IMR-90 (cell line): ENCODE data around the gene NDUFAF5.

Experiments used
- BHLHE40 ChIP-seq: fragments of 150-350 bp; IDR thresholded peaks from 2 replicates; pipeline ENCODE4 v1.6.1; 2016; ENCODE audit warnings: mild to moderate bottlenecking, low read depth, low read length
- CHD1 ChIP-seq: IDR thresholded peaks from 2 replicates; pipeline ENCODE4 v1.6.1; 2012; ENCODE audit warnings: low read depth, low read length, improper control_type of control experiment
- CTCF ChIP-seq: conservative IDR thresholded peaks from 2 replicates; pipeline ENCODE4 v1.5.1; 2012; ENCODE audit warnings: mild to moderate bottlenecking, low read depth, low read length, improper control_type of control experiment
- RFX5 ChIP-seq: IDR thresholded peaks from 2 replicates; pipeline ENCODE4 v1.8.0; 2012; ENCODE audit warnings: low read depth, mild to moderate bottlenecking, low read length, moderate library complexity
- USF2 ChIP-seq: fragments of 150-350 bp; IDR thresholded peaks from 2 replicates; pipeline ENCODE4 v1.6.1; 2017; ENCODE audit warnings: mild to moderate bottlenecking, antibody characterized with exemption, low read length, low read depth

GRCh38 chr20:13753436-13754036 is 31.3 kb upstream of the NDUFAF5 start:
- TF ChIP-seq CTCF (no peak), BHLHE40 (no peak), CHD1 (no peak), USF2 (no peak), RFX5 (no peak)
